GM10847 (cell line): ENCODE measurements around the gene ZBTB38.

Source experiments
- POLR2A ChIP-seq: IDR thresholded peaks from 2 replicates; pipeline ENCODE4 v1.6.1; 2011; ENCODE audit not compliant: insufficient read length; ENCODE audit errors: extremely low read depth

The ZBTB38 gene

DNA sequence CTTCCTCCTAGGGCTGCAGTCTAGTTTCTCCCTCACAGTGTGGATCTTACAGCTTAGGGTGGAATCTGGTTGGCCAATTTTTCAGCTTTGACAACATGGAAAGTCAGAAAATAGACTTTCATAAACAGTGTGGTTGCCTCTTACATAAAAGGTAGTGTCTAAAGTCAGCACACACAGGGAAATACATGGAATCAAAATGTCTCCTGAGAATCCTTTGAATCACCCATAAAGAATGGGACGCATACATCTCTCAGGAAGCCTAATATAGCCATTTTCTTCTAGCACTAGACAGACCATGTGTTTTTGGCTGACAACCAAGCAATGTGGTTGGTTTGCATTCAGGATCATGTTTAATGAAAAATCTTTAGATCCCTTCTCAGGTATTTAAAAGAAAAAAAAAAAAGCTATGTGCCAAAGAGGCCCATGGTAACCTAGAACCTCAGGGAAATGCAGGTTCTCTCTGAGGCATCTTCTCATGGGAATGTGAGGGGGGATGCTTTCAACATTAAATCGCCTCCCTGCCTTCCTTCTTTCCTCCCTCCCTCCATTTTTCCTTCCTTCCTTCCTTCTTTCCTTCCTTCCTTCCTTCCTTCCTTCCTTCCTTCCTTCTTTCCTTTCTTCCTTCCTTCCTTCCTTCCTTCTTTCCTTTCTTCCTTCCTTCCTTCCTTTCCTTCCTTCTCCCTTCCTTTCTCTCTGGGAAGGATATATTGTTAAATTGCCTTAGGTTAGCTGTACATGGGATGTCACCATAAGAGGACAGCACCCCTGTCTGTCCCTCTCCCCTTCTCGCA lies 34.3 kb upstream of the ZBTB38 start:
- TF ChIP-seq POLR2A, result no peak

DNA sequence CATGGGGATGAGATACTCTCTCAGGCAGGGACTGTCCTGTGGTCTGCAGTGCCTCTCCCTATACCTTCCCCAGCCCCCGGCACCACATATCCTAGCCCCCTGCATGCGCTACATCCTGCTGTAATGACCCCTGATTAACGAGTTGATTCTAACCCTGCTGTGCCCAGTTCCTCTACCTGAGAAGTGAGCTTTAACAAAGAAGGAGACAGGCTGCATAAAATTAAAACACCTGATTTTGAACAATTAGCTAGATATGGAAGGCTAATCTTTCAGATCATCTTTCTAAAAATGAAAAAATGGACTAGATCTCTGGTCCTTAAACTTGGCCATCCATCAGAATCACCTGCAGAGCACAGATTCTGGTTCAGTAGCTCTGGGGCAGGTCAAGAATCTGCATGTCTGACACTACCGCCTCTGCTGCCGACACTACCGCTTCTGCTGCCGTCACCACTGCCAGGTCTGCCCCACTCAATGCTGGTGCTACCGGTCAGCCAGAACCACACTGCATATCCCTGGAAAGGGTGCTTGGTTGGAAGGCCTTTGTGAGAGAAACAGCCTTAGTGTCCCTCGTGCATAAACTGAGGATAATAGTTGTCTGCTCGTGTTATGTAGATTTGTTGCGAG lies 33.6 kb upstream of the ZBTB38 start:
- no peak for TF ChIP-seq POLR2A

DNA sequence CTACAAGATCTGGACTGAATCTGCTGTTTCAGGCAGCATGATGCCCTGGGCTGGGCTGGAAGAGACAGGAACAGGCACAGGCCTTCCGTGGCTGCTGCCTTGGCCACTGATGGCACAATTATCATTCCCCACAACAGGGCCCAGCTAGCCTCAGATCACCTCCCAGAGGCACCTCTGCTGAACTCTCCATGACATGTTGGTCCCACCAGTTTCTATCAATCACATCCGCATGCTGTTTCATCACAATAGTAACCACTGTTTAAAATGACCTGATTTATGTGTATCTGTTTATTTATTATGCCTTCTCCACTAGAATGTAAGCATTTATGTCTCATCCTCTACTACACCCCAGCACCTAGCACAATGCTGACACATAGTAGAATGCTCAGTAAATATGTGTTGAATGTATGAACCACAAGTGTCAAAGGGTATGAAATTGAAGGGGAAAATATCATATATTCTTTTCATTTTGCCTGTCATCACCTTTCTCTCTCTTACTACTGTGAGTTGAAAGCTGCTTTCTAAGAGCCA lies 32.7 kb upstream of the ZBTB38 start:
- TF ChIP-seq POLR2A, result no peak

DNA sequence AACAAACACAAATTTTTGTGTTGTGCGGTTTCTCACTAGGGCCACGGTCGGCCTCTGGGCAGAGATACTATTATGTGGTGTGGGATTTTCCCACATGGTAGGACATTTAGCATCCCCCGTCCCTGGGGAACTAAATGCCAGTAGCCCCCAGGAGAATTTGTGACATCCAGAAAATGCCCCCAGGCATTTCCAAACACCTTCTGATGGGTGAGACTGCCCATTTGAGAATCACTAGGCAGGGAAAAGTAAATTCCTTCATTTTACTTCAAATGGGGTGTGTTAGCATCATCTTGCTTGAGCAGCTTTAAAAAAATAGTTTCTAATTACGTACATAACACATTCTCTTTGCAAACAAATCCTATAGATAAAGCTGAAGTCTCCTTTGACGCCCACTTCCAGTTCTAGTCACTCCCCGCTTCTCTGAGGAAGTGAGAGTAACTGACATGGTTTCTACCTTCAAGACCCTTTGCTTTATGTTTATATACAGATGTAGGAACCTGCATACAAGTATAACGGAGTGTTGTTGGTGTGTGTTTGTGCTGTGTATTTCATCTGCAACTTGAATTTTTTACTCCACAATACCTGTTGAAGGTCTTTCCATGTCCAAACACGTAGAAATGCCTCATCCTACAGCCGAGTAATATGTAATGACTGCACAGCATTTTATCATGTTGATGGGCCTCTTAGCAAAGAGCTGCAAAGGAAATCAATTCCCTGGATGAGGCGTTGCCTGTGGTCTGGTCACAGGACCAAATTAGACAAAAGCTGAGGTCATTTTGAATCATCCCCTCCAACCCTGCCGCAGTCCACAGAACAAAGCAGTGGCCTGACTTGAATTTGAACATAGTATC lies 31.4 kb upstream of the ZBTB38 start:
- no peak for TF ChIP-seq POLR2A

DNA sequence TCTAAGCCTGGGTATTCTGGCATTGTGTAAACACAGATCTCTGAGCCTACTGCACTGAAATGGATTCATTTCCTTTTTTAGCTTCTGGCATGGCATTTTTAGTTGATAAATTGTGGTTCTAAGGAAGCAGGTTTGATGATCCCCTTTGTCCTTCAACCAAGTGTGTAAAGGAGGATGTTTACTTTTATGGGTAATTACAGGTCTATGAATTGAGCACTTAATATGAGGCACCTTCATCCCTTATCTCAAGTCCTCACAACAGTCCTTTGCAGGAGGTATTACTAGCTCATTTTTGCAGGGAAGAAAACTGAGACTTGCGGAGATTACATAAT lies 30.8 kb upstream of the ZBTB38 start:
- TF ChIP-seq POLR2A, result no peak

DNA sequence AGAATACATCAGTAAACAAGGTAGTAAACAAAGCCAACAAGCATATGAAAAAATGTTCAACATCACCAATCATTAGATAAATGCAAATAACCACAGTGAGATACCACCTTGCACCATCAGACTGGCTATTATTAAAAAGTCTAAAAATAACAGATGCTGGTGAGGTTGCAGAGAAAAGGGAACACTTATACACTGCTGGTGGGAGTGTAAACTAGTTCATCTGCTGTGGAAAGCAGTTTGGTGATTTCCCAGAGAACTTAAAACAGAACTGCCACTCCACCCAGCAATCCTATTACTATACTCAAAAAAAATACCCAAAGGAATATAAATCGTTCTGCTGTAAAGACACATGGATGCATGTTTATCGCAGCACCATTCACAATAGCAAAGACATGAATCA lies 30.3 kb upstream of the ZBTB38 start:
- no peak for TF ChIP-seq POLR2A

DNA sequence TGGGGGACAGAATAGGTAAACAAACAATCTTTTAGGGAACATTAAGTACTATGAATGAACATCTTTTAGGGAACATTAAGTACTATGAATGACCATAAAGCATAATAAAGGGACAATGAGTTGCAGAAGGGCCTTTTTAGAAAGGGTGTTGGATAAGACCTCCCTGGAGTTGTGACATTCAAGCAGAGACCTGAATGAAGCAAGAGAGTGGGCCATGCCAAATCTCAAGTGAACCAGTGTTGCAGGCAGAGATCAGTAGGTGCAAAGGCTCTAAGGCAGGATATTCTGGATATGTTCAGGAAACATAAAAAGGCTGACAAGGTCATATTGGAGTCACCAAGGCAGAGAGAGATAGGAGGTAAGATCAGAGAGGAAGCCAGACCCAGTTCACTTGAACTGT lies 29.4 kb upstream of the ZBTB38 start:
- no peak for TF ChIP-seq POLR2A

DNA sequence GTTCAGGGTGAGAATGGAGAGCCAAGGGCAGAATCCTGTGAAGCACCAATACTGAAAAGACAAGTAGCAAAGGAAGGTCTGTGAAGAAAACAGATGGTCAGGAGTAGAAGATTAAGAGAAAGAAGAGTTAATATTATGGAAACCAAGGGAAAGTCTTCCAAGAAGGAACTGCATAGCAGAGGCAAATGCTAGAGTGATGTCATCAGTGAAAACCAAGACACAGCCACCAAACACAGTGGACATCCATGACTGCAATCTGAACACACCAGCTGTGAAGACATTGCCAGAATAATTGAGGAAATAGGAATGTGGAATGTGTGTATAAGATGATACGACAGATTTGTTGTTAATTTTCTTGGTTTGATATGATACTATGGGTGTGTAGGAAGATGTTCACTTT lies 26.8 kb upstream of the ZBTB38 start:
- no peak for TF ChIP-seq POLR2A

DNA sequence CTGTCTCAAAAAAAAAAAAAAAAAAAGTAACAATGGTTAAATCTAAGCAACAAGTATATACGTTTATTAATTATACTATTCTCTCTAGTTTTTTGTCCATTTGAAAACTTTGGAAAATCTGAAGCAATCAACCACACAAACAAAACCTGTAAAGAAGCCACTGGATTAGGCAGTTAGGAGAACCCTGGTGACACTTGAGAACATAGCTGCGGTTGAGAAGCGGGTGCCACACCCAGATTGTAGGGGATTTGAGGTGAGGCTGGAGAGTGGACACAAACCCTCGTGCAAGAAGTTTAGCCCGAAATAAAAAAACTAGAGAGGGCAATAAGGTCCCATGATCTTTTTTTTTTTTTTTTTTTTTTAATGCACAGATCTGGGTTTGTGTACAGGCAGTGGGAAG lies 25.9 kb upstream of the ZBTB38 start:
- no peak for TF ChIP-seq POLR2A

DNA sequence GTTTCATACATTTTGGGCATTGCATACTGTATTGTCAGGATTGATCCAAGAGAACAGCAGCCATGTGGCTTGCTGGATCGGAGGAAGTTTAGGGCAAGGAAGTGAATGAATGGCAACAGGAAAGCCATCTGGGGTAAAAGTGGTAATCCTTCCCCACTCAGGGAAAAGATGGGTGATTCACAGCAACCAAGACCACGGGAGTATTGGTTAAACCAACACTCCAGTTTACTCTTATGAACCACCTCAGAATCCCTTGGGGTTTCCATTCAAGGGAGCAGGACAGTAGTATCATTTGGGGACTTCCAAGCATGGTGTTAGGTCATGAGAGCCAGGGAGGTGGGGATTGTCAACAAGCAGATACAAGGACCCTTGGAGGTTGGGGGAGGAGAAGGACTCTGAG lies 25.2 kb upstream of the ZBTB38 start:
- no peak for TF ChIP-seq POLR2A

DNA sequence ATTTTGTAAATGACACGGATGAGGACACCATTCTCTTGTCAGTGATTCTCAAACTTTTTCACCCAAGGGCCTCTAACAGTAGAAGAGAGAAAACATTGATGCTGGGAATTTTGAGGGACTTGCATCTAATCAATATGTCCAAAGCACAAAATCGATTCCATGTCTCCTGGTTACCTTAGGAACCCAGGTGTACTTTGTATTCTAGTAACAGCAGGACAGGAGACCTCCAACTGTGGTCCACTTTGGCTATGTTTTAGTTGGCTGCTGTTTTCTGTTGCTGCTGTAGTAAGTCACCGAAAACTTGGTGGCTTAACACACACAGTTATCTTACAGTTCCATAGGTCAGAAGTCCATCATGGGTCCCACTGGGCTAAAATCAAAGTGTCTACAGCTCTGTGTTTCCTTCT lies 24.4 kb upstream of the ZBTB38 start:
- TF ChIP-seq POLR2A, result no peak

DNA sequence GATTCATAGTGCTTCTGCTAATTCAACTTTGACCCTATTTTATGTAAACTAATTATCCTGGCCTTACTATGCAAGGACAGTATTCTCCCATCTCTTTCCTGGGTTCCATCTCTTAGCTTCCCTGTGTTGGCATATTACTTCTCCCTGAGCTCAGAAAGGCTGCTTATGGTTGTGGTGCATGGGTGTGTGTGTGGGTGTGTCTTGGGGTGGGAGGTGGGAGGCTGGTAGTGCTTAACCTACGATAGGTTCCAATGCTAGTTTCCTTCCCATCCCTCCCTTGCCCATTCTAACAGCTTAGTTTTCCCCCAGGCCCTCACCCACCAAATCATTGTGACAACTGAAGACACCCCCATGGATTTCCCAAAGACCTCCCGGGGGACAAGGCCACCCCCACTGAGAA lies 22.8 kb upstream of the ZBTB38 start:
- no peak for TF ChIP-seq POLR2A

DNA sequence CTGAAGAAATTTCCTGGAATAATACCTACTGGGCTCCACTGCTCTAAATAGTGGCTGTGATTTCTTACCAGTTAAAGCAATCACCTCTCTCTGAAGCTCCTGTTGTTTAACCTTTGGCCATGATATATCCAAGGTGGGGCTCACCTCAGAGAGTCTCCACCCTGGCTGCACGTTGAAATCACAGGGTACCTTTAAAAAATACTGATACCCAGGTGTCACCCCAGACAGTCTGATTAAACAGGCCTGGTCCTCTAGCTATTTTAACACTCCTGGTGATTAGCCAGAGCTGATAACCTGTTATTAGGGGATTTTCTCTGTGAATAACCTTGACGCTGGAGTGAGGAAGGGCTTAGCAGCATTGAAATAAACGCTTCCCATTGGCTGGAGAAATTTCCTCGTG lies 22.3 kb upstream of the ZBTB38 start:
- no peak for TF ChIP-seq POLR2A

DNA sequence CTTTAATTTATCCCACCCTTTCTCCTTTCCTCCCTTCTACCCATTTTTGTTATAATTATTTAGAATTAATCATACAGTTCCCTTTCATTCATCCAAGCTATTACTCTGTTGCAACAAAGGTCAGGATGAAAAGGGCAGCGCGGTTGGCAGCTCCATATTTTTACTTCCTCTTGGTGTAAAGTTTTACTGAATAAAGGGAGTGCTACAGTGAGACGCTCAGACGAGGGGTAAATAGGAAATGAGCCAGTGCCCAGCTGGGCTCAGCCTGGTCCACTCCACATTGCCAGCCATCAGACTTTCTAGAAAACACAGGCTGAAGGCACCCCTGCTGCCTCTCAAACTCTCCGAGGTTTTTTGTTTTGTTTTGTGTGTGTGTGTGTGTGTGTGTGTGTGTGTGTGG lies 21.9 kb upstream of the ZBTB38 start:
- no peak for TF ChIP-seq POLR2A

DNA sequence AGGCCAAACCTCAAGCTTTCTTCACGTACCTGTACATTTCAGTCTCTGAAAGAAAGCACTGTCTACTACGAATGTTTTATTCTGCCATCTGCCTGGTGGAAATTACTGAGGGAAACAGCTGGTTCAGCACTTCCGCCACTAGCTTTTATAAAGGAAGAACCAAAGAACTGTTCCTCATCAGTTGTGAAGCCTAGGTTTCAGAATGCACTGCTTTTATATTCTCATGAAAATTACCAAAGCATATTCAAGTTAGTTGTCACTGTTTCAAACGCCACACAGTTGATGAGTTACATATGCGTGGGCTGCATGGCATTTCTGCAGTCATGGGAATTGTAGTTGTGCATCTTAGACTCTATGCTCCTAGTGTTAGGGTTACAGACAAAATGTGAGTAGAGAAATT lies 21.5 kb upstream of the ZBTB38 start:
- no peak for TF ChIP-seq POLR2A

DNA sequence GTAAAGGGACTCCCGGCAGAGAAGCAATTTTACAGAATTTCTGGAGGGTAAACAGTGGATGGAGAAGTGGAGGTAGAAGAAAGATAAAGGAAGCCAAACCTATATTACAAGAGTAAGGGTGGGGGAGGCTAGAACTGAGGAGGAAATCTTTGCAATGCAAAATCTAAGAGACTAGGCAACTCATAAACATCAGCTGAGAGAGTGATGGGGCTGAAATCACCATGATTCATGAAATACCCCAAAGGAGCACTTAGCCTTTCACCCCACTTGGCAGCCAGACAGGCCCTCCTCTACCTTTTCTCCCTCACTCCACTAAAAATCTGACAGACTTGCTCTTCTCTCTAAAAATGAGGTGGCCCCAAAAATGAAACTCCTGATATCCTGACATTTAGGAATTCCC lies 19.5 kb upstream of the ZBTB38 start:
- TF ChIP-seq POLR2A, result no peak
